AG04450 (cell line): ENCODE measurements around the gene ASCL2. TPM values are rescaled to one million over a fixed set of nuclear protein-coding genes. Genes with fewer than 3 reads are reported as not detected.

ENCODE experiments used
- CTCF ChIA-PET: fragments of 300-600, 350-600 bp; formaldehyde crosslinking; extraction: SDS; loops from one replicate; lab custom pipeline; 2022; ENCODE audit warnings: antibody characterized with exemption, inconsistent platforms; lab: Charles Lee
- POLR2A ChIA-PET: fragments of 350-600 bp; formaldehyde crosslinking; extraction: SDS; loops from one replicate; lab custom pipeline; 2021; ENCODE audit warnings: antibody characterized with exemption, inconsistent platforms; lab: Yijun Ruan, JAX
- DNase-seq: peaks from one replicate; pipeline ENCODE4 v3.0.0-alpha.2; 2011; ENCODE audit warnings: low read depth, low spot score
- H3K27ac ChIP-seq: one replicate; pipeline ENCODE4 v1.5.1; 2012; ENCODE audit warnings: low read depth, low read length, control low read depth
- H3K27me3 ChIP-seq: one replicate; pipeline ENCODE4 v1.6.0; 2012; ENCODE audit warnings: low read length; ENCODE audit not compliant: control insufficient read depth, insufficient read depth
- H3K4me3 ChIP-seq: 2 replicates; pipeline ENCODE4 v1.5.1; 2011; ENCODE audit warnings: mild to moderate bottlenecking, low read depth, low read length, control low read depth
- H3K9me3 ChIP-seq: 2 replicates; pipeline ENCODE4 v1.5.1; 2012; ENCODE audit warnings: low read length; ENCODE audit not compliant: control insufficient read depth, insufficient read depth
- CTCF ChIP-seq: IDR thresholded peaks from 2 replicates; pipeline ENCODE4 v1.5.1; 2011; ENCODE audit warnings: low read depth, low read length, control low read depth, inconsistent platforms
- polyA plus RNA-seq: library from polyadenylated mRNA; depleted of rRNA; stranded (reverse); fragments of >200 nt; gene quantifications from 2 replicates; pipeline ENCODE4 v1.2.3, GENCODE V29; 2011

Gene ASCL2
- polyA plus RNA-seq, 1 experiment = not detected

- no peaks in the 10 kb centered on the region; the same call in 1 of the 2 replicates for H3K9me3 ChIP-seq
- no peak overlapping the region for H3K27ac ChIP-seq
- ChIA-PET POLR2A (no interaction called here), CTCF (no interaction called here)
- DNase-seq = no peak
- no peak for TF ChIP-seq CTCF
- no peak overlapping the region for H3K4me3 ChIP-seq
- peaks cover 23% of the 10 kb centered on the region for H3K27me3 ChIP-seq
Measured at GRCh38 chr11:2293984-2294925, 23.9 kb upstream of the ASCL2 start.

GRCh38 chr11:2293531-2293971 is 23.2 kb upstream of the ASCL2 start:
- ChIA-PET POLR2A (no interaction called here), CTCF (no interaction called here)
- no peak for DNase-seq
- no peak overlapping the region for H3K27ac ChIP-seq
- peaks cover 22% of the 10 kb centered on the region for H3K27me3 ChIP-seq
- no peaks in the 10 kb centered on the region; the same call in 1 of the 2 replicates for H3K9me3 ChIP-seq
- H3K4me3 ChIP-seq = no peak overlapping the region
- TF ChIP-seq CTCF = no peak

- H3K9me3 ChIP-seq = no peaks in the 10 kb centered on the region; the same call in 1 of the 2 replicates
- H3K27me3 ChIP-seq = peaks cover 26% of the 10 kb centered on the region
- no peak overlapping the region for H3K27ac ChIP-seq
- DNase-seq = no peak
- TF ChIP-seq CTCF = no peak
- ChIA-PET POLR2A (no interaction called here), CTCF (interaction anchor here (0.7 to 1.0 kb wide), 2 partner anchors 15 to 104 kb away, joined by 3 to 5 read pairs; no protein-coding TSS in a partner anchor)
- no peak overlapping the region for H3K4me3 ChIP-seq
Measured at GRCh38 chr11:2290351-2290841, 20.0 kb upstream of the ASCL2 start.

- CTCF ChIA-PET = interaction anchor here (1.0 kb wide), 1 partner anchor 15 kb away, joined by 5 read pairs; no protein-coding TSS in a partner anchor
Measured at GRCh38 chr11:2289859-2290258, 19.5 kb upstream of the ASCL2 start.

More at GRCh38 chr11:2289859-2290258, 19.5 kb upstream of the ASCL2 start:
- Histone ChIP-seq H3K4me3 (no peak overlapping the region), H3K9me3 (no peaks in the 10 kb centered on the region; the same call in 1 of the 2 replicates), H3K27ac (no peak overlapping the region), H3K27me3 (peaks cover 27% of the 10 kb centered on the region)
- no peak for DNase-seq
- no peak for TF ChIP-seq CTCF
- POLR2A ChIA-PET = no interaction called here
